Ovary (tissue), 1 donor: ENCODE results near the gene ANKRD40.
"Not testable (repeated sequence)": the region's sequence is repeated elsewhere in the genome, so short reads cannot be mapped to it uniquely, and the experiment has no call there.

ENCODE experiments used
- EP300 ChIP-seq: sonication (generic); formaldehyde crosslinking; IDR thresholded peaks from one replicate; pipeline ENCODE4 v1.6.1; 2017; ENCODE audit warnings: antibody characterized with exemption
- POLR2A ChIP-seq: fragments of 450-650 bp; IDR thresholded peaks from one replicate; pipeline ENCODE4 v1.6.1; 2017; ENCODE audit warnings: antibody characterized with exemption, mild to moderate bottlenecking, moderate library complexity

DNA sequence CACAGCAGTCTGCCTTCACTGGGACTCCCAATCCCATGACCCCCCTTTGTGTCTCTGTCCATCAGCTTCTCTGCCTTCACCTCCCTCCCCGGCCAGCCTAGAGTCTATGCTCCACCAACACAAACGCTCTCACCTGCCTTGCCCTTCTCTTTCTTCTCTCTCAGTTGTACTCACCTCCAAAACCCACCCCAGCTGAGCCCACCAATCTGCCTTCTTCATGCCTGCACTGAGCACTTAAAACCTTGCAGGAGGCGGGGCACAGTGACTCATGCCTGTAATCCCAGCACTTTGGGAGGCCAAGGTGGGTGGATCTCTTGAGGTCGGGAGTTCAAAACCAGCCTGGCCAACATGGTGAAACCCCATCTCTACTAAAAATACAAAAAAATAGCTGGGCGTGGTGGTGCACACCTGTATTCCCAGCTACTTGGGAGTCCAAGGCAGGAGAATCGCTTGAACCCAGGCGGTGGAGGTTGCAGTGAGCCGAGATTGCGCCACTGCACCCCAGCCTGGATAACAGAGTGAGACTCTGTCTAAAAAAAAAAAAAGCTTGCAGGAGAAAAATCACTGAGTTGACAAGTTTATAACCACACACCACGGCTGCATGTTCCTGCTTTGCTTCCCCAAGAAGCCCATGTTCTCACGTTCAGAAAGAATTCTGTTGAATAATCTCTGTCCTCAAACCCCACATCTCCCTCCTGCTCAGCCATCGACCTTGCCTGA lies 27.0 kb downstream of the ANKRD40 start:
- not testable (repeated sequence) for TF ChIP-seq EP300, POLR2A
